ENCODE measurements around the gene ACE2.

ACE2 gene

DNA sequence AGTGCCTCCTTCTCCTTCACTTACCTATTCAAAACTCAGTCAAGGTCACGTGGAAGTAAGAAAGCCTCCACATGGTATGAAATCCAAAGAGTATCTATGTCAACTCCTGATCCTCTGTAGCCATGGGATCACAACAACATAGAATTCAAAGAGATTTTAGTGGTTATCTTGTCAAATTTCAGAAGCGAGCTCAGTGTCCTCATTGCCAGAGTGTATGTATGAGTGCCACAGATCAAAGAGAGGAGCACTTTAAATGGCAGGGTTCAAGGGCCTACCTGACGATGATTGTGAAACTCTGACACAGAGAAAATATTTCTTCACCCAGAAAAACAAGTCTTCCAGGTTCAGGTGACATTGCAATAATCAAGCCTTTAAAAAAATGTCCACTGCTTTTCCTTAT lies 1.2 kb upstream of the ACE2 start:
- no peak for TF ChIP-seq FOXP2 (optimal IDR thresholded peaks at IDR 0.05; ENCODE audit: borderline replicate concordance, extremely low read depth, extremely low read length, insufficient read depth)
- TF ChIP-seq TAF1 (IDR thresholded peaks at IDR 0.05; ENCODE audit: borderline replicate concordance, insufficient read depth, low read length): no peak
- TF ChIP-seq POLR2AphosphoS5 (IDR thresholded peaks at IDR 0.05; ENCODE audit: low read depth, low read length): no peak
- TF ChIP-seq, protein P1, sequence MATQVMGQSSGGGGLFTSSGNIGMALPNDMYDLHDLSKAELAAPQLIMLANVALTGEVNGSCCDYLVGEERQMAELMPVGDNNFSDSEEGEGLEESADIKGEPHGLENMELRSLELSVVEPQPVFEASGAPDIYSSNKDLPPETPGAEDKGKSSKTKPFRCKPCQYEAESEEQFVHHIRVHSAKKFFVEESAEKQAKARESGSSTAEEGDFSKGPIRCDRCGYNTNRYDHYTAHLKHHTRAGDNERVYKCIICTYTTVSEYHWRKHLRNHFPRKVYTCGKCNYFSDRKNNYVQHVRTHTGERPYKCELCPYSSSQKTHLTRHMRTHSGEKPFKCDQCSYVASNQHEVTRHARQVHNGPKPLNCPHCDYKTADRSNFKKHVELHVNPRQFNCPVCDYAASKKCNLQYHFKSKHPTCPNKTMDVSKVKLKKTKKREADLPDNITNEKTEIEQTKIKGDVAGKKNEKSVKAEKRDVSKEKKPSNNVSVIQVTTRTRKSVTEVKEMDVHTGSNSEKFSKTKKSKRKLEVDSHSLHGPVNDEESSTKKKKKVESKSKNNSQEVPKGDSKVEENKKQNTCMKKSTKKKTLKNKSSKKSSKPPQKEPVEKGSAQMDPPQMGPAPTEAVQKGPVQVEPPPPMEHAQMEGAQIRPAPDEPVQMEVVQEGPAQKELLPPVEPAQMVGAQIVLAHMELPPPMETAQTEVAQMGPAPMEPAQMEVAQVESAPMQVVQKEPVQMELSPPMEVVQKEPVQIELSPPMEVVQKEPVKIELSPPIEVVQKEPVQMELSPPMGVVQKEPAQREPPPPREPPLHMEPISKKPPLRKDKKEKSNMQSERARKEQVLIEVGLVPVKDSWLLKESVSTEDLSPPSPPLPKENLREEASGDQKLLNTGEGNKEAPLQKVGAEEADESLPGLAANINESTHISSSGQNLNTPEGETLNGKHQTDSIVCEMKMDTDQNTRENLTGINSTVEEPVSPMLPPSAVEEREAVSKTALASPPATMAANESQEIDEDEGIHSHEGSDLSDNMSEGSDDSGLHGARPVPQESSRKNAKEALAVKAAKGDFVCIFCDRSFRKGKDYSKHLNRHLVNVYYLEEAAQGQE (IDR thresholded peaks at IDR 0.05; ENCODE audit: insufficient read depth in 1 of 2, low read depth in 2 of 2, low read length in 2 of 2): no peak

GRCh38 chrX:15600049-15600448 lies 711 bp downstream of the ACE2 start:
- no peak for TF ChIP-seq FOXP2 (optimal IDR thresholded peaks at IDR 0.05; ENCODE audit: borderline replicate concordance, extremely low read depth, extremely low read length, insufficient read depth)
- no peak for TF ChIP-seq SIN3A (IDR thresholded peaks at IDR 0.05; ENCODE audit: borderline replicate concordance, insufficient read depth, low read length)
- TF ChIP-seq, protein P1 (IDR thresholded peaks at IDR 0.05; ENCODE audit: insufficient read depth in 1 of 2, low read depth in 2 of 2, low read length in 2 of 2): no peak
- no peak for TF ChIP-seq TAF1 (IDR thresholded peaks at IDR 0.05; ENCODE audit: borderline replicate concordance, insufficient read depth, low read length)
- TF ChIP-seq POLR2AphosphoS5 (IDR thresholded peaks at IDR 0.05; ENCODE audit: low read depth, low read length): no peak

GRCh38 chrX:15599461-15599860 lies 1.3 kb downstream of the ACE2 start:
- no peak for TF ChIP-seq FOXP2 (optimal IDR thresholded peaks at IDR 0.05; ENCODE audit: borderline replicate concordance, extremely low read depth, extremely low read length, insufficient read depth)
- no peak for TF ChIP-seq POLR2AphosphoS5 (IDR thresholded peaks at IDR 0.05; ENCODE audit: low read depth, low read length)
- no peak for TF ChIP-seq TAF1 (IDR thresholded peaks at IDR 0.05; ENCODE audit: borderline replicate concordance, insufficient read depth, low read length)
- TF ChIP-seq, protein P1 (IDR thresholded peaks at IDR 0.05; ENCODE audit: insufficient read depth in 1 of 2, low read depth in 2 of 2, low read length in 2 of 2): no peak
- TF ChIP-seq SIN3A (IDR thresholded peaks at IDR 0.05; ENCODE audit: borderline replicate concordance, insufficient read depth, low read length): no peak

DNA sequence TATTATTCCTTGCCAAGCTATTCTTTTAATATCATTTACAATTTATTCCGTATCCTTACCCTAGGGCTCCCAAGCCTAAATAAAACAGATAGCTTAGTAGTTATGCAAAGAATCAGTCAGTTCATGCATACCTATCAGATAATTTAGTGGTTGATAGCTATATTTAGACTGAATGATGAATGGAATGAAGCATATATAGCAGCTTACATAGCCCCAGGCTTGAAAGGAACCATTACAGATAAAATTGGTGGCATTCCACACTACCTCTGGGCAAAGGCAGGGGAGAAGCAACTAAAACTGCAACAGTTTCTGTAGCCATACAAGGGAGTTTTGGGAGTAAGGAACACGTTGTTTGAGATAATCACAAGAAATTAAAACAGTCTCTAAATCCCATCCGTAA lies 2.7 kb downstream of the ACE2 start:
- TF ChIP-seq FOXP2 (optimal IDR thresholded peaks at IDR 0.05; ENCODE audit: borderline replicate concordance, extremely low read depth, extremely low read length, insufficient read depth): no peak

DNA sequence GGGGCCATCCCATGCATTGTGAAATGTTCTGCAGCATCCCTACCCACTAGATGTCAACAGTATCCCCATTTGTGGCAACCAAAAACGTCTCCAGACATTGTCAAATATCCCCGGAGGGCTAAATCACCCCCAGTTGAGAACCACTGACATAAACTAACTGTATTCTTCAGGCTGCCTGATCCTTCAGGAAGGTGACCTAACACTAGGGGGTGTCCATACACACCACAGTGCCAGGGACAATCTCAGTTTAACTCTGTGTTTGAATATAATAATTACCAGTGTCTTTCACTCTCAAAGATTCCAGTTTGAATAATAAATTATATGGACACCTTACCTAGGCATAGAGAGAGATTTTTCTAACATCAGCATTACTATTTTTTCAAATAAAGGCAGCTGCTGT lies 6.4 kb downstream of the ACE2 start:
- TF ChIP-seq POLR2AphosphoS5 (IDR thresholded peaks at IDR 0.05; ENCODE audit: low read depth, low read length) (no peak), TAF1 (IDR thresholded peaks at IDR 0.05; ENCODE audit: borderline replicate concordance, insufficient read depth, low read length) (no peak), FOXP2 (optimal IDR thresholded peaks at IDR 0.05; ENCODE audit: borderline replicate concordance, extremely low read depth, extremely low read length, insufficient read depth) (no peak), SIN3A (IDR thresholded peaks at IDR 0.05; ENCODE audit: borderline replicate concordance, insufficient read depth, low read length) (no peak)
- TF ChIP-seq, protein P1 (IDR thresholded peaks at IDR 0.05; ENCODE audit: insufficient read depth in 1 of 2, low read depth in 2 of 2, low read length in 2 of 2): no peak
